ENCODE results near the gene ID1.

DNA sequence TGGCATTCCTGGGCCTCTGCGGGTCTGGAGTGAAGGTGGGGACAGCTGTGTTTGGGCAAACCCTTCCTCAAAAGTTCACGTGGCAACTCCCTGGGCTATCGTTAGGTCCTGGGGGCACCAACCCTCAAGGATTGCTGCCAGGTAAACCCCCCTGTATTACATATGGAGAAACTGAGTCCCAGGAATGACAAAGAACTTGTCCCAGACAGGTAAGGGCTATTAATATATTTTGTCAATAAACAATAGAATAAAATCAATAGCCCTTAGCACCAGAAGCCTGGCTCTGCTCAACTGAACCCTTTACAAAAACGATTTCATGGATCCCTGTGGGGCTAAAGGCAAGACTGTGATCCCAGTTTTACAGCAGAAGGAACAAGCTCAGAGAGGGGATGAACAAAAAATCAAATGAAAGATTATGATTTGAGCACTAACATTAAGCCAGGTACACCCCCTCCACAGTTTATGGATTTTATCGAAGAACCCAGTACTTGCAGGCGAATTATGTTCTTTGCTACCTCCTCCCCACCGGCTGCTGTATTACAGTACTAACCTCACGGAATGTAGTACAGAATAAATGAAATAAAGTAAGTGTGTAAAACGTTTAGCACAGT is 2.7 kb downstream of the ID1 start:
- TF ChIP-seq, protein P1, sequence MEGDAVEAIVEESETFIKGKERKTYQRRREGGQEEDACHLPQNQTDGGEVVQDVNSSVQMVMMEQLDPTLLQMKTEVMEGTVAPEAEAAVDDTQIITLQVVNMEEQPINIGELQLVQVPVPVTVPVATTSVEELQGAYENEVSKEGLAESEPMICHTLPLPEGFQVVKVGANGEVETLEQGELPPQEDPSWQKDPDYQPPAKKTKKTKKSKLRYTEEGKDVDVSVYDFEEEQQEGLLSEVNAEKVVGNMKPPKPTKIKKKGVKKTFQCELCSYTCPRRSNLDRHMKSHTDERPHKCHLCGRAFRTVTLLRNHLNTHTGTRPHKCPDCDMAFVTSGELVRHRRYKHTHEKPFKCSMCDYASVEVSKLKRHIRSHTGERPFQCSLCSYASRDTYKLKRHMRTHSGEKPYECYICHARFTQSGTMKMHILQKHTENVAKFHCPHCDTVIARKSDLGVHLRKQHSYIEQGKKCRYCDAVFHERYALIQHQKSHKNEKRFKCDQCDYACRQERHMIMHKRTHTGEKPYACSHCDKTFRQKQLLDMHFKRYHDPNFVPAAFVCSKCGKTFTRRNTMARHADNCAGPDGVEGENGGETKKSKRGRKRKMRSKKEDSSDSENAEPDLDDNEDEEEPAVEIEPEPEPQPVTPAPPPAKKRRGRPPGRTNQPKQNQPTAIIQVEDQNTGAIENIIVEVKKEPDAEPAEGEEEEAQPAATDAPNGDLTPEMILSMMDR (IDR thresholded peaks at IDR 0.05 in 8 of 11, conservative IDR thresholded peaks at IDR 0.05 in 3 of 11): no peak
- no peak for TF ChIP-seq POLR2AphosphoS5 (IDR thresholded peaks at IDR 0.05)
